NCI-H2227 treated with DMSO at 0.1 percent for 48 hours (cell line): ENCODE measurements around the gene GPS1.

Experiments used
- DNase-seq: peaks from one replicate; lab custom pipeline; 2025; lab: John Stamatoyannopoulos, UW

The GPS1 gene

DNA sequence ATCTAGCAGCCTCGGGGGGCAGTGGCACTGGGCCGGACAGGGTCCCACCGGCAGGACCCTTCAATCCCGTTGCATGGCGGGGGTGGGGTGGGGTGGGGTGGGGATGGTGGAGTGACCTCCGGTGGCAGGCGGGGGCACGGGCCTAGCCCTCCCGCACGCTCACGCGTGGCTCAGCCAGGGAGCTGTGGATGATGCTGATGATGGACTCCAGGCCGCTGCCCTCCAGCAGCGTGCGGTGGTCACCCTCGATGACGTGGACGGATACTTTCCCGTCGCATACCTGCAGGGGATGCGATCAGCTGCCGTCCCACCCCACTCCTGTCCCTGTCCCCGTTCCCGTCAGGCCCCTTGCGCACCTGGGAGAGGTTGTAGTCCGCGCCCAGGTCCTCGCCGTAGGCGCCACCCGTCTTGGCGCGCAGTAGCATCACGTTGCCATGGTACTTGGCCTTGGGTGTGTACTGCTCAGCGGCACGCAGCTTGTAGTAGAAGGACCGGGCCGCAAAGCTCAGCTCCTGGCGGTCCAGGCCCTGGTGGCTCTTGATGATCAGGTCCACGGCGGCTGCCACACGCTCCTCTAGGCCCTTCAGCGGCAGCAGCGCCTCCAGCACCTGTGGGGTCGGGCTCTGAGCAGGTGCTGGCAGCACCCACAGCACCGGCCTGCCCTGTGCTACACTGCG is 27.4 kb downstream of the GPS1 start:
- no peak for DNase-seq

GRCh38 chr17:82080048-82080788 is 28.5 kb downstream of the GPS1 start:
- no peak for DNase-seq

DNA sequence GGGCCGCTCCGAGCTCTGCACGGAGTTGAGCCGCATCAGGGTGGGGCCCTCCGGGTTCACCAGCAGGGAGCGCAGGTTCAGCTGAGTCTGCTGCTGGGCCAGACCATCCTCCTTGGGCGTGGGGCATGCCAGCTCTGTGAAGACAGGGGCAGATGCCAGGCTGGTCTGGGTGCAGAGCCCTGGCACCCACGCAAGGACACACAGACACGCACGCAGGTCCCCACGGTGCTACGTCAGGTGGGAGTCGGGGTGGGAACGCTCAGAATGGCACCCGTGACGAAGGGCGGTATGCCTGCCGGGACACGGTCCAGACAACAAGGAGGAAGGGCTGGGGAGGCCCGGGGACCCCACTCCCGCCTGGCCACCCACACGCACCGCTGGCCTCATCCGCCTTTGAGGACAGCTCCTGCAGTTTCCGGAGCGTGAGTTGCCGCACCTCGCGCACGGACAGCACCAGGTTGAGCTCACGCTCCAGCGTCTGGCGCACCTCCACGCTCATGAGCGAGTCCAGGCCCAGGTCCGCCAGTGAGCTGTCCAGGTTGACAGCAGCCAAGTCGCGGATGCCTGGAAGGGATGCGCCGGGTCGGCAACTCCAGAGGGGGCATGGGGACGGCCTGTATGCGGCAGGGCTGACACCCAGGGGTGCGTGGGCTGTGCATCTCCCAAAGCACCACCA is 29.2 kb downstream of the GPS1 start:
- DNase-seq: no peak

GRCh38 chr17:82081546-82081945 is 29.8 kb downstream of the GPS1 start:
- DNase-seq: no peak

GRCh38 chr17:82081966-82082365 is 30.3 kb downstream of the GPS1 start:
- no peak for DNase-seq

DNA sequence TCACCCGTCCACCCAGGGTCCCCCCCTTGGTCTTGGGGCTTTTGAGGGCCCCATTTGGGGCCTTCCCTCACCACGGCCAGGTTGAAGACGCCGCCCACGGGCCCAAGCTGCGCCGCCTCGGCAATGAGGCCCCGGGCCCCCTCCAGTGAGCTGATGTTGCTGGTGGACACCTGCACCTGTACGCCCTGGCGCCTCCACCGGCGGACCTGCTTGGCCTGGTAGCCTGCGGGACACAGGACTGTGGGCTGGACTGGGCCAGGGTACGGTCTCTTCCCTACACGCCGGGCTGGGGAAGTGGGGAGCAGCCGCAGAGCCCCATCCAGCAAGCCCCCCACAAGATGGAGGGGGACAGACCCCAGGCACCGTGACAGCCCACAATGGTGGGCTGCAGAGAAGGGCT is 30.8 kb downstream of the GPS1 start:
- no peak for DNase-seq

- DNase-seq: no peak
Measured at GRCh38 chr17:82083009-82083408, 31.3 kb downstream of the GPS1 start.

DNA sequence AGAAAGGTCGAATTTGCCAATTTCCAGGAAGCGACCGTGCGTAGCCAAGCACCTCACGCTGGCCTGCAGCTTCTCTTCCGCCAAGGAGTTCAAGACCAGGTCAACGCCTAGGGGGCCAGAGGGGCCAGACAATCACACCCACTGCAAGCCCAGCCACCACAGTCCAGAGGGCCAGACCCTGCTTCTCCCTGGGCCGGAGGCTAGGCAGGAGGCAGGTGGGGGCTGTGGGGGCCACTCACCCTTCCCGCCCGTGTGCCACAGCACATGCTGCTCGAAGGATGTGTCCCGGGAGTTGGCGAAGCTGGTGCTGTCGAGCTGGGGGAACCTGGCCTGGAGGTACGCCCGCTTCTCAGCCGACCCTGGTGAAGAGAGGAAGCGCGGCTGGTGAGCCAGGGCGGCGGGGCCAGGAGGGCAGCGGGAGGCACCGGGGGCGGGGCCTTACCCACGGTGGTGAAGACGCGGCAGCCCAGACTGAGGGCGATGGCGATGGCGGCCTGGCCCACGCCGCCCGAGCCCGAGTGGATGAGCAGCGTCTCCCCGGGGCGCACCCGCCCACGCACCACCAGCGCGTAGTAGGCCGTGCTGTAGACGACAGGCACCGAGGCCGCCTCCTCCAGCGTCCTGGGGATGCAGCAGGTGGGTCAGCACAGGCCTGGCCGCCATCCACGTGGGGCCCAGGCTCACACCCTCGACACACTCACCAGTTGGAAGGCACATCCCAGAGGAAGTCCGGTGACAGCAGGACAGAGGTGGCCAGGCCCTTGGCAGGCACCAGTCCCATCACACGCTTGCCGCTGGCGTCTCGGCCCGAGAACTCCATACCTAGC is 32.0 kb downstream of the GPS1 start:
- DNase-seq: no peak

- no peak for DNase-seq
Measured at GRCh38 chr17:82084373-82085030, 32.8 kb downstream of the GPS1 start.

DNA sequence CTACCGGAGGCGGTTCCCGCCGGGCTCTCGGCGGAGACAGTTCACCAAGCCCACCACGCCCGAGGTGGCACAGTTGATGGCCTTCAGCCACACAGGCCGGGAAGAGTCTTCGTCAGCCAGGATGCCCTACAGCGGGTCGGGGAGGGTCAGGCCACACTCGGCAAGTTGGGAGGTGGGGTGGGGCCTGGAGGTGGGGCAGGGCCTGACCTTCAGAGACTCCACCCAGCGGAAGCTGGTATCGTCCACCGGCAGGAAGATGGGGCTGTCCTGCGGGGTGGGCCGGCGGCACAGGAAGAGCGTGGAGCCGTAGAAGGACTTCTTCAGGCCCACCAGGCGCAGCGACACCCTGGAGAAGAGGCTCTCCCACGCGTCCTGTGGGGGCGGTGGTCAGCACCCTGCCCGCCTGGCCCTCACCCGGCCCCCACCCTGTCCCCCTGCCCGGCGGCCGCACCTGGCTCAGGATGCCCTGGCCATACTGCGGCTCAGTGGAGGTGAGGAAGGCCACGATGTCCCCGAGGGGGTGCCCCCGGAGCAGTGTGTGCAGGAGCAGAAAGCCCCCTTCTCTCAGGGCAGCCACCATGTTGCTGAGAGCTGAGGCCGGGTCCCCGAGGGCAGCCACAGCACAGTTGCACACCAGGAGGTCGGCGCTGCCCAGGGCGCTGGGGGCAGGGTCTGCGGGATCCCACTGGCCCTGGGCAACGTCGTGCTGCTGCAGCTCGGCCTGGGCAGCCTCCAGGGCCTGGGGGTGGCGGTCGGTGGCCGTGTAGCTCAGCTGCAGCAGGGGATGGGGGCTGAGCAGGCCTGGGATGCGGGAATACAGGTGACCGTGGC is 33.5 kb downstream of the GPS1 start:
- no peak for DNase-seq

DNA sequence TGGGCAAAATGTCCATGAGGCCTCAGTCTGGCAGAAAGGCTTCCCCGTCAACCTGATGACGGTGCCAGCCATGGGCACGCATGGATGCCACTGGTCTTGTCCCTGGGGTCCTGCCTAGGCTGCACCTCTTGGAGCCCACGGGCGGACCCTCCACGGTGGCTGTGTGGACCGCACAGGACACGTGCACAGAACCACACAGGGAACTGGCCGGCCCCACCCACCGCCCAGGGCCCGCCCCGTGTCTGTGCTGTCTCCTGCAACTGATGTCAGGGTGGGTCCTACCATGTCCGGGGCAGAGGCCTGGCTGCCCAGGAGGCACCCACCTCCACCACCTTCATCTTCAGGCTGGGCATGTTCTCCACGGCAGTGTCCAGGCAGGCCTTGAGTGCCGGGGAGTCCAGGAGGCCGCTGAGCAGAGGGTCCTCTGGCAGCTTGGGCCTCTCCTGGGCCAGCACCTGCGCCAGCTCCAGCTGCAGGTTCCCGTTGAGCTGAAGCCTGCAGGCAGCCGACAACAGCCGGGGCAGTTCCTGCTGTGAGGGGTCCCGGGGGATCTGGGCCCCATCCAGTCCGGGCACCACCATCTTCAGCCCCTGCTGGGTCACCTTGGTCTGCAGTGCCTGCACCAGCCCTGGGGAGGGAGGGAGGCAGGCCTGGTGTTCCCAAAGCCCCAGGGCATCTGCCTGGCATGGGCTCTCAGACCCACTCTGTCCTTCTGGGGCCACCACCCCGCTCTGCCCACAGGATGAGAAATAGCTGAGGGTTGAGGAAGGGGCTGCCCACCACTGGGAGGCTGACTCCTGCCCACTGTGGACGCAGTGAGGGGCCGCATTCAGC is 34.5 kb downstream of the GPS1 start:
- no peak for DNase-seq

DNA sequence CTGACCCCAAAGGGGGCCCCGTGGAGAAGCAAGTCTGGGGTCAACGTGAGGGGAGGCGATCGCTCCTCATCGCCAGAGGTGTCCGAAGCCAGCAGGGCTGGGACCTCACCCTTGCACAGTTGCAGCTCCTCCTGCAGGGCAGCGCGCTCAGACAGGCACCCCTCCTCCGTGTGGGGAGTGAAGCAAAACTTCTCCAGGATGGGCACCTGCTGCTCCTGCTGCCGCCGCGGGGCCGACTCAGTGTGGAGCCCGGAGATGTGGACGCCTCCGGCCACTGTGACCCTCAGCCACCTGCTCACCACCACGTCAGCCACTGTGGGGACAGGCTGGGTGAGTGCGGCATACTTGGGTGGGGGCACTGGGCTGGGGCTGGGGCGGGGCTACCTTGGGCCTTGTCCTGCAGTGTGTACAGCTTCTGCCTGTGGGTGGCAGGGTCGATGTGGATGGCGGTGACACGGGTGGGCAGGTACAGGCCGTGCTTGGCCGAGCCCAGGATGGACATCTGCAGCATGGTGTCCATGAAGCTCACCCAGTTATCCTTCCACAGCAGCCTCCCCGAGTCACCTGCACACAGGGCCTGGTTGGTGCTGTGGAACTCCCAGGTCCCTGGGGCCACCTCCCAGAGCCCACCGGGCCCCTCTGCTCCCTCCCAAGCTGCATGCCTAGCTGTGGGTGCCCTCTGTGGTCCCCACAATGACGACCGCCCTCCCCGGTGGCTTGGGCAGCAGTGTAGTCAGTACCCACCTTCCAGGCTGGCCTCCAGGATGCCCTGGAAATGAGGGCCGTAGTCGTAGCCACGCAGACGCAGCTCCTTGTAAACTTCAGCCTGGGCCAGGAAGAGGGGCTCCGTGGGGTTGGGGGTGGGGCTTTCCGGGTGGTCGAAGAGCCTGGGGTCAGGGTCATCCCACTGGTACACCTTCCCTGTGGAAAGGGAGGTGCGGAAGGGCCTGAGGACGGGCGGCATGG is 35.5 kb downstream of the GPS1 start:
- no peak for DNase-seq

DNA sequence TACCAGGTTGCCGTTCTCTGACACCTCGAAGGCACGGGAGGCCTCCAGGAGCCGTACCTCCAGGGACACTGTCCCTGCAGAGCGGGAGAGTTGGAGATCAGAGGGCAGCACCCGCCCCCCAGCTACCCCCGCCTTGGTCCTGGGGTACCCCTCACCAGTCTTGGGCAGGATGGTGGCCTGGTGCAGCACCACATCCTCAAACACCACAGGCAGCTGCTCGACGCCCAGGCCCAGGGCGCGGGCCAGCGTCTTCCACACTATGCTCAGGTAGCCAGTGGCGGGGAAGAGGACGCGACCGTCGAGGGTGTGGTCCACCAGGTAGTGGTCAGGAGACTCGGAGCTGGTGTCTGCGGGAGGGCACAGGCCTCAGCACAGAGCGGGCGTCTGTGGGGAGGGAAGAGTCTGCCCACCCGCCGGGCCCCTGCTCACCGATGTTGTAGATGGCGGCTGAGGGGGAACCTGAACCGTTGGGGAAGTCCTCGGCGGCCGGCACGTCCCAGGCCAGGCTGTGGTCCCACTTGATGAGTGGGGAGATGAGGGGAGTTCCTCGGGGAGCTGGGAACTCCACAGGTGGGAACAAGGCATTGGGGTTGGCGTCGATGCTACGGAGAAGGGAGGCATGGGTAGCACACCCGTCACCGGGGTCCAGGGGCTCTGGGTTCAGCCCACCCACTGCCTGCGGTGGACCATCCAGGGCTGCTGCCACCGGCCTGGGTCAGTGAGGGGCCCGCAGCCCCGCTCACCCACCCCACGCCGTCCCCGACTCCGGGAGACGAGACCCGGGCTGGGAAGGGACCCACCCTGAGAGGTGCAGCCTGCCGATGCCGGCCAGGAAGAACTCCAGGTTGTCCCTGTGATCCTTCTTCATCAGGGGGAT is 36.5 kb downstream of the GPS1 start:
- DNase-seq: no peak

DNA sequence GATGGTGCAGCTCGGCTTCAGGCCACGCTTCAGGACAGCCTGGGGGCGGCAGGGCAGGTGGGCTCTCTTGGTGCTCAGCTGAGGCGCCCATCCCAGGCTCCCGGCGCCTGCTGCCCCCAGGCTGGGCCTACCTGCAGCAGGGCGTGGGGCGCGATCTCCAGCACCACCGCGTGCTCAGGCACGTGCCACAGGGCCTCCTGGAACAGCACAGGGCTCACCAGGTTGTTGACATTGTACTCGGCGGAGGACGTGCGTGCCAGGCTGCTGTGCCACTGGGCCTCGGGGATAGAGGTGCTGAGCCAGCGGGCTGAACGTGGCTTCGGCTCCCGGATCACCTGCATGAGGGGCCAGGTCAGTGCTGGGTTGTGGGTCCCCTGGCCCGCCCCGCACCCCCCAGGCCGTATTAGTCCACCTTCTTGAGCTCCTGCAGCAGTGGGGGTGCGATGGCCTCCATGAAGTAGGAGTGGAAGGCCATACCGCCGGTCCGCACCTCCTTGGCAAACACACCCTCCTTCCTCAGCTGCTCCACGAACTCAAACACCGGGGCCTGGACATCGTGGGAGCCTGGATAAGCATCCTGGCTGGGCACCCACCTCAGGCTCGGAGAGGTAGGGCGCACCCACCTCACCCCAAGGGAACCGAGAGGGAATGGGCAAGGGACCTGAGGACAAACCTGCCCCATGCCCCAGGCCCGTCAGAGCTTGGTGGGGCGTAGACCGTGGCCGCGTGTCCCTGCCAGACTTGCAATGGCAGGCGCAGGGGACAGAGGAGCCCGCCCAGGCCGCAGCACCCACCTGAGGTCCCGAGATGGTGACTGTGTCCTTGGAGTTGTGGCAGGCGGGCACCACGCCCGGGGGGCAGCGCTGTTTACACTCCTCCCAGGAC is 37.4 kb downstream of the GPS1 start:
- no peak for DNase-seq

- DNase-seq: no peak
Measured at GRCh38 chr17:82089723-82090548, 38.2 kb downstream of the GPS1 start.
